H9 (cell line): ENCODE data around the gene TMC3. TPM values are rescaled to one million over a fixed set of nuclear protein-coding genes. Genes with fewer than 3 reads are reported as not detected.

Experiments used
- DNase-seq: peaks from one replicate; pipeline ENCODE4 v3.0.0-alpha.2; 2017
- H2AFZ ChIP-seq: one replicate; pipeline ENCODE4 v1.6.1; 2013; ENCODE audit warnings: mild to moderate bottlenecking, low read length, control low read depth, moderate library complexity
- H2AK5ac ChIP-seq: 2 replicates; pipeline ENCODE4 v1.6.1; 2013; ENCODE audit warnings: low read length, control low read depth, mixed read lengths; ENCODE audit not compliant: insufficient read length
- H2BK120ac ChIP-seq: one replicate; pipeline ENCODE4 v1.6.1; 2013; ENCODE audit warnings: low read depth, mild to moderate bottlenecking, low read length, control low read depth, inconsistent platforms; ENCODE audit not compliant: poor library complexity, severe bottlenecking
- H2BK12ac ChIP-seq: 2 replicates; pipeline ENCODE4 v1.6.1; 2013; ENCODE audit warnings: low read length, control low read depth, mixed read lengths, low read depth; ENCODE audit not compliant: insufficient read length
- H2BK15ac ChIP-seq: 2 replicates; pipeline ENCODE4 v1.6.1; 2013; ENCODE audit warnings: low read depth, low read length, control low read depth
- H2BK20ac ChIP-seq: one replicate; pipeline ENCODE4 v1.6.1; 2013; ENCODE audit warnings: low read depth, mild to moderate bottlenecking, low read length, control low read depth, inconsistent platforms; ENCODE audit not compliant: poor library complexity, severe bottlenecking
- H2BK5ac ChIP-seq: 2 replicates; pipeline ENCODE4 v1.6.1; 2013; ENCODE audit warnings: low read length, control low read depth, mixed read lengths; ENCODE audit not compliant: insufficient read length
- H3K14ac ChIP-seq: 2 replicates; pipeline ENCODE4 v1.6.1; 2013; ENCODE audit warnings: low read length, control low read depth; ENCODE audit not compliant: insufficient read depth
- H3K18ac ChIP-seq: 2 replicates; pipeline ENCODE4 v1.6.1; 2013; ENCODE audit warnings: low read depth, mild to moderate bottlenecking, mixed read lengths, low read length, control low read depth; ENCODE audit not compliant: insufficient read length
- H3K23ac ChIP-seq: 2 replicates; pipeline ENCODE4 v1.6.1; 2013; ENCODE audit warnings: low read length, control low read depth, mixed read lengths, low read depth; ENCODE audit not compliant: insufficient read length
- H3K23me2 ChIP-seq: 2 replicates; pipeline ENCODE4 v1.6.1; 2013; ENCODE audit warnings: low read depth, mild to moderate bottlenecking, mixed read lengths, low read length, control low read depth; ENCODE audit not compliant: insufficient read length, poor library complexity, severe bottlenecking
- H3K27ac ChIP-seq: 2 replicates; pipeline ENCODE4 v1.5.1; 2013; ENCODE audit warnings: low read length, control low read depth, mixed read lengths, low read depth; ENCODE audit not compliant: insufficient read length
- H3K27me3 ChIP-seq: 2 replicates; pipeline ENCODE4 v1.6.1; 2013; ENCODE audit warnings: low read length, control low read depth, inconsistent platforms; ENCODE audit not compliant: insufficient read depth
- H3K4ac ChIP-seq: 2 replicates; pipeline ENCODE4 v1.6.1; 2013; ENCODE audit warnings: low read depth, mild to moderate bottlenecking, control low read depth, inconsistent platforms, low read length, moderate library complexity
- H3K4me1 ChIP-seq: 2 replicates; pipeline ENCODE4 v1.6.1; 2013; ENCODE audit warnings: low read length, control low read depth, inconsistent platforms; ENCODE audit not compliant: insufficient read depth
- H3K4me2 ChIP-seq: 2 replicates; pipeline ENCODE4 v1.6.1; 2013; ENCODE audit warnings: low read length, control low read depth, mixed read lengths; ENCODE audit not compliant: insufficient read length, insufficient read depth
- H3K56ac ChIP-seq: 2 replicates; pipeline ENCODE4 v1.6.1; 2013; ENCODE audit warnings: low read depth, mild to moderate bottlenecking, mixed read lengths, low read length, control low read depth; ENCODE audit not compliant: insufficient read length
- H3K79me1 ChIP-seq: 2 replicates; pipeline ENCODE4 v1.6.1; 2013; ENCODE audit warnings: low read depth, mild to moderate bottlenecking, moderate library complexity, low read length, control low read depth, inconsistent platforms; ENCODE audit not compliant: insufficient read depth, poor library complexity, severe bottlenecking
- H3K79me2 ChIP-seq: 2 replicates; pipeline ENCODE4 v1.6.1; 2013; ENCODE audit warnings: low read length, control low read depth, inconsistent platforms; ENCODE audit not compliant: insufficient read depth
- H3K9ac ChIP-seq: 2 replicates; pipeline ENCODE4 v1.6.1; 2013; ENCODE audit warnings: low read length, control low read depth, mixed read lengths; ENCODE audit not compliant: insufficient read length; ENCODE audit errors: extremely low read depth
- H3K9me3 ChIP-seq: one replicate; pipeline ENCODE4 v1.6.1; 2013; ENCODE audit warnings: low read depth, low read length, inconsistent platforms; ENCODE audit not compliant: control insufficient read depth
- H3T11ph ChIP-seq: one replicate; pipeline ENCODE4 v1.6.1; 2013; ENCODE audit warnings: mild to moderate bottlenecking, low read length, control low read depth, inconsistent platforms
- H4K20me1 ChIP-seq: one replicate; pipeline ENCODE4 v1.6.1; 2013; ENCODE audit not compliant: control insufficient read depth, insufficient read length, insufficient read depth
- H4K5ac ChIP-seq: 2 replicates; pipeline ENCODE4 v1.6.1; 2013; ENCODE audit warnings: low read depth, mild to moderate bottlenecking, mixed read lengths, low read length, control low read depth; ENCODE audit not compliant: insufficient read length
- H4K8ac ChIP-seq: replicated peaks from 2 replicates; pipeline ENCODE4 v1.6.1; 2013; ENCODE audit warnings: low read length, control low read depth, mixed read lengths, low read depth; ENCODE audit not compliant: insufficient read length
- H4K91ac ChIP-seq: 2 replicates; pipeline ENCODE4 v1.6.1; 2013; ENCODE audit warnings: low read depth, mild to moderate bottlenecking, moderate library complexity, mixed read lengths, low read length, control low read depth; ENCODE audit not compliant: insufficient read length
- H3K27ac Mint-ChIP-seq, 3 experiments: 2 replicates in 2 of 3; 3 replicates in 1 of 3; pipeline ENCODE4 v1.8.0; 2020 to 2021; ENCODE audit warnings: mixed read lengths in 3 of 3, mild to moderate bottlenecking in 1 of 3, moderate library complexity in 1 of 3
- H3K27me3 Mint-ChIP-seq: 2 replicates; pipeline ENCODE4 v1.8.0; 2021; ENCODE audit warnings: low read depth, mild to moderate bottlenecking, moderate library complexity, mixed read lengths
- H3K36me3 Mint-ChIP-seq, 3 experiments: 2 replicates in 2 of 3; 3 replicates in 1 of 3; pipeline ENCODE4 v1.8.0; 2020 to 2021; ENCODE audit warnings: low read depth in 3 of 3, mixed read lengths in 3 of 3; ENCODE audit not compliant: insufficient read depth in 1 of 3
- H3K4me1 Mint-ChIP-seq, 2 experiments: 2 replicates each; pipeline ENCODE4 v1.8.0; 2020; ENCODE audit warnings: mixed read lengths in 2 of 2
- H3K4me3 Mint-ChIP-seq, 2 experiments: 2 replicates in 1 of 2; 3 replicates in 1 of 2; pipeline ENCODE4 v1.8.0; 2020 to 2021; ENCODE audit warnings: mild to moderate bottlenecking in 2 of 2, mixed read lengths in 2 of 2, moderate library complexity in 1 of 2
- H3K9me3 Mint-ChIP-seq, 2 experiments: 2 replicates in 1 of 2; 3 replicates in 1 of 2; pipeline ENCODE4 v1.8.0; 2020; ENCODE audit warnings: mild to moderate bottlenecking in 2 of 2, mixed read lengths in 2 of 2, moderate library complexity in 1 of 2
- WGBS: extraction: QIAGEN DNeasy Blood & Tissue Kit; methylation state at CpG from one replicate; pipeline ENCODE4 v1.1.7; 2013; ENCODE audit warnings: missing lambda C conversion rate, low lambda C conversion rate, mixed read lengths; ENCODE audit not compliant: insufficient read length; ENCODE audit errors: extremely low coverage; 5-methylcytosine and 5-hydroxymethylcytosine counted together
- total RNA-seq: library from RNA; stranded (reverse); gene quantifications from 2 replicates; pipeline ENCODE4 v1.2.1, GENCODE V29; 2021
- TF ChIP-seq, protein P1 (sequence below): fragments of 200-600 bp; sonication (generic); conservative IDR thresholded peaks from 3 replicates; pipeline ENCODE4 v1.8.0; 2021; ENCODE audit warnings: antibody characterized with exemption, mild to moderate bottlenecking

The TMC3 gene
- total RNA-seq, 1 experiment from 2014 or later: not detected

DNA sequence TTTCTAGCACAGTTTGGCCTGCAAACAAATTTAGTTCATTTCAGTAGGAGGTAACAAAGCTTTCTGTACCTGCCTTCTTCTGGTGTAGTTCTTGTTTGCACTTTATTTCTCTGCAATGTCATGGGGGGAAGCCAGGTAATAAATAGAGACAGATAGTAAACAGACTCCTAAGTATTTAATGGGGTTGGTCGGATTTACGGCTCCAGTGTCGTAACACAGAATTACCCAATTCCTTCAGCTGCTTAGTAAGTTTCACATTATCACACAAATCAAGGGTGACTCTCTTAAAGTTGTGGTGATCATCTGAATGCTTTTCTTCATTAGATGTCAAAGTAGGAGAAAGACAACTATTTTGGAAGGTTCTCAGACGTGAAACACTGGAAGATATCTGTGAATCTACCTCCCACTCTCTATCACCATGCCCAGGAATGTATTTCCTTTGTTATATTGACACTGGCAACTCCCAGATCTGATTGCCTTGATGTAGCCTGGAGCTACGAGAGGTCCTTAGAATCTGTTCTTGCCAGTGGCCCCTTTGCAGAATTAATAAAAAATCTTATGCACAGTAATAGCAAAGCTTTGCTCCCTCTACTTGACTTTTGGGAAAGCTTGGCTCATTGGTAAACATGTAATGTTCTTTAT lies 25.0 kb upstream of the TMC3 start:
- Histone ChIP-seq H2BK15ac (no peak overlapping the region), H2BK12ac (no peak overlapping the region), H3K9ac (no peak overlapping the region), H2AK5ac (no peak overlapping the region), H3K23ac (no peak overlapping the region), H3K79me2 (no peaks in the 10 kb centered on the region), H3K27ac (no peak overlapping the region), H2AFZ (no peak overlapping the region), H3K14ac (no peak overlapping the region), H2BK20ac (no peak overlapping the region), H4K91ac (no peak overlapping the region), H3K79me1 (no peaks in the 10 kb centered on the region), H4K20me1 (no peaks in the 10 kb centered on the region), H3K23me2 (no peaks in the 10 kb centered on the region), H3K18ac (no peak overlapping the region), H4K8ac (no peak overlapping the region), H3K9me3 (no peaks in the 10 kb centered on the region), H2BK5ac (no peak overlapping the region), H3T11ph (no peak overlapping the region), H3K4me2 (no peak overlapping the region), H3K4me1 (no peaks in the 10 kb centered on the region), H2BK120ac (no peak overlapping the region), H3K27me3 (no peaks in the 10 kb centered on the region), H3K4ac (no peak overlapping the region), H3K56ac (no peak overlapping the region), H4K5ac (no peak overlapping the region)
- WGBS: no CpG with 5 or more reads among the region's 5 CpGs
- Mint-ChIP-seq H3K4me3 (no peak overlapping the region), H3K27ac (no peak overlapping the region), H3K27me3 (no peaks in the 10 kb centered on the region; the same call in 1 of the 2 replicates), H3K4me1 (no peaks in the 10 kb centered on the region), H3K9me3 (peaks cover 2 to 6% of the 10 kb centered on the region in 2 experiments; a peak in 4 of 5 replicates), H3K36me3 (no peaks in the 10 kb centered on the region)
- DNase-seq: no peak
- TF ChIP-seq, protein P1, sequence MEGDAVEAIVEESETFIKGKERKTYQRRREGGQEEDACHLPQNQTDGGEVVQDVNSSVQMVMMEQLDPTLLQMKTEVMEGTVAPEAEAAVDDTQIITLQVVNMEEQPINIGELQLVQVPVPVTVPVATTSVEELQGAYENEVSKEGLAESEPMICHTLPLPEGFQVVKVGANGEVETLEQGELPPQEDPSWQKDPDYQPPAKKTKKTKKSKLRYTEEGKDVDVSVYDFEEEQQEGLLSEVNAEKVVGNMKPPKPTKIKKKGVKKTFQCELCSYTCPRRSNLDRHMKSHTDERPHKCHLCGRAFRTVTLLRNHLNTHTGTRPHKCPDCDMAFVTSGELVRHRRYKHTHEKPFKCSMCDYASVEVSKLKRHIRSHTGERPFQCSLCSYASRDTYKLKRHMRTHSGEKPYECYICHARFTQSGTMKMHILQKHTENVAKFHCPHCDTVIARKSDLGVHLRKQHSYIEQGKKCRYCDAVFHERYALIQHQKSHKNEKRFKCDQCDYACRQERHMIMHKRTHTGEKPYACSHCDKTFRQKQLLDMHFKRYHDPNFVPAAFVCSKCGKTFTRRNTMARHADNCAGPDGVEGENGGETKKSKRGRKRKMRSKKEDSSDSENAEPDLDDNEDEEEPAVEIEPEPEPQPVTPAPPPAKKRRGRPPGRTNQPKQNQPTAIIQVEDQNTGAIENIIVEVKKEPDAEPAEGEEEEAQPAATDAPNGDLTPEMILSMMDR: no peak
